ENCODE data around the gene MRPS14. TPM values are rescaled to one million over a fixed set of nuclear protein-coding genes. Genes with fewer than 3 reads are reported as not detected.

MRPS14 gene
- polyA plus RNA-seq, 1 of the 3 experiments (the other 2 are of a cell fraction): 18.2 TPM

DNA sequence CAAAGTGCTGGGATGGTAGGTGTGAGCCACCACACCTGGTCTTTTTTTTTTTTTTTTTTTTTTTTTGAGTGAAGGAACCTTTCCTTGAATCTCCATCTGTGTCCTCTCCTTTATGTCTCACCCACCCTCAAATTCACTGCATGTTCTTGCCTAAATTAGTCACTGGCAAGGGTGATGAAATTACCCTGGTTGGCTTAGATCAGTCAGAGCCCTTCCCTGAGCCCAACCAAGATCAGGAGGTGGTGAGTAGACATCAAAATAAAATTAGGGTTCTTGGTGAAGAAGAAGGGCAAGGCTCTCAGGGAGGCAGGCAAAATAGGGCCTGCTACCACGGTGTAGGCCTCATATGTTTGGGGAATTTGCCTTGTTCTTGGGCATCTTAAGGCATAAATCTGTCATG is 39.1 kb upstream of the MRPS14 start:
- WGBS (ENCODE audit: low lambda C conversion rate): 0% methylated on average over 1 of the region's 1 CpG
- POLR2A ChIA-PET: no interaction called here
- Histone ChIP-seq H3K36me3 (replicated peaks in 1 of 2; ENCODE audit: control insufficient read depth in 1 of 2, insufficient read depth in 2 of 2, low read length in 1 of 2) (no peaks in the 10 kb centered on the region), H3K9ac (no peak overlapping the region), H3K9me2 (no peaks in the 10 kb centered on the region), H3K4me2 (no peak overlapping the region), H2AFZ (ENCODE audit: low read depth) (no peak overlapping the region), H3K4me1 (ENCODE audit: control insufficient read depth in 1 of 2, insufficient read depth in 2 of 2, low read depth in 1 of 2, low read length in 1 of 2) (no peaks in the 10 kb centered on the region), H3K27ac (ENCODE audit: low read depth in 2 of 2, low read length in 1 of 2) (no peak overlapping the region), H4K20me1 (ENCODE audit: insufficient read depth) (no peaks in the 10 kb centered on the region), H3K4me3 (ENCODE audit: low read depth in 2 of 2, low read length in 1 of 2) (no peak overlapping the region), H3F3A (replicated peaks; ENCODE audit: insufficient read depth) (no peaks in the 10 kb centered on the region), H3K27me3 (ENCODE audit: insufficient read depth) (no peaks in the 10 kb centered on the region), H3K79me2 (ENCODE audit: insufficient read depth) (no peaks in the 10 kb centered on the region), H3K9me3 (no peaks in the 10 kb centered on the region)
- CTCF ChIA-PET: interaction anchor here (1.1 kb wide), 1 partner anchor 63 kb away, joined by 3 read pairs; no protein-coding TSS in a partner anchor
- TF ChIP-seq NRF1 (IDR thresholded peaks at IDR 0.05; ENCODE audit: low read depth, low read length) (no peak), NFIC (IDR thresholded peaks at IDR 0.05; ENCODE audit: borderline replicate concordance) (no peak), MEF2A (IDR thresholded peaks at IDR 0.05; ENCODE audit: borderline replicate concordance, low read depth) (no peak), RXRA (IDR thresholded peaks at IDR 0.05; ENCODE audit: borderline replicate concordance, low read depth) (no peak), JUND (IDR thresholded peaks at IDR 0.05) (no peak), TAF1 (IDR thresholded peaks at IDR 0.05; ENCODE audit: borderline replicate concordance, low read depth, low read length) (no peak)
- TF ChIP-seq, protein P1, sequence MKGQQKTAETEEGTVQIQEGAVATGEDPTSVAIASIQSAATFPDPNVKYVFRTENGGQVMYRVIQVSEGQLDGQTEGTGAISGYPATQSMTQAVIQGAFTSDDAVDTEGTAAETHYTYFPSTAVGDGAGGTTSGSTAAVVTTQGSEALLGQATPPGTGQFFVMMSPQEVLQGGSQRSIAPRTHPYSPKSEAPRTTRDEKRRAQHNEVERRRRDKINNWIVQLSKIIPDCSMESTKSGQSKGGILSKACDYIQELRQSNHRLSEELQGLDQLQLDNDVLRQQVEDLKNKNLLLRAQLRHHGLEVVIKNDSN (IDR thresholded peaks at IDR 0.05; ENCODE audit: borderline replicate concordance, low read depth): no peak
- DNase-seq: no peak

- Histone ChIP-seq H3K9me2 (no peaks in the 10 kb centered on the region), H3K27me3 (ENCODE audit: insufficient read depth) (no peaks in the 10 kb centered on the region), H3K36me3 (replicated peaks in 1 of 2; ENCODE audit: control insufficient read depth in 1 of 2, insufficient read depth in 2 of 2, low read length in 1 of 2) (no peaks in the 10 kb centered on the region), H3K9me3 (no peaks in the 10 kb centered on the region), H3K79me2 (ENCODE audit: insufficient read depth) (no peaks in the 10 kb centered on the region), H3F3A (replicated peaks; ENCODE audit: insufficient read depth) (no peaks in the 10 kb centered on the region), H3K4me1 (ENCODE audit: control insufficient read depth in 1 of 2, insufficient read depth in 2 of 2, low read depth in 1 of 2, low read length in 1 of 2) (no peaks in the 10 kb centered on the region), H4K20me1 (ENCODE audit: insufficient read depth) (no peaks in the 10 kb centered on the region), H3K4me2 (no peak overlapping the region), H2AFZ (ENCODE audit: low read depth) (no peak overlapping the region), H3K9ac (no peak overlapping the region), H3K27ac (ENCODE audit: low read depth in 2 of 2, low read length in 1 of 2) (no peak overlapping the region), H3K4me3 (ENCODE audit: low read depth in 2 of 2, low read length in 1 of 2) (no peak overlapping the region; a peak in 1 of 4 replicates)
- DNase-seq: no peak
- 34% methylated on average over 3 of the region's 3 CpGs for WGBS (ENCODE audit: low lambda C conversion rate)
- TF ChIP-seq TCF12 (IDR thresholded peaks at IDR 0.05) (no peak), SIN3A (IDR thresholded peaks at IDR 0.05; ENCODE audit: borderline replicate concordance, low read depth, low read length) (no peak), FOXM1 (IDR thresholded peaks at IDR 0.05; ENCODE audit: low read depth) (no peak), FOXJ3 (CRISPR knock-in tag; IDR thresholded peaks at IDR 0.05) (no peak)
- TF ChIP-seq, protein P2, sequence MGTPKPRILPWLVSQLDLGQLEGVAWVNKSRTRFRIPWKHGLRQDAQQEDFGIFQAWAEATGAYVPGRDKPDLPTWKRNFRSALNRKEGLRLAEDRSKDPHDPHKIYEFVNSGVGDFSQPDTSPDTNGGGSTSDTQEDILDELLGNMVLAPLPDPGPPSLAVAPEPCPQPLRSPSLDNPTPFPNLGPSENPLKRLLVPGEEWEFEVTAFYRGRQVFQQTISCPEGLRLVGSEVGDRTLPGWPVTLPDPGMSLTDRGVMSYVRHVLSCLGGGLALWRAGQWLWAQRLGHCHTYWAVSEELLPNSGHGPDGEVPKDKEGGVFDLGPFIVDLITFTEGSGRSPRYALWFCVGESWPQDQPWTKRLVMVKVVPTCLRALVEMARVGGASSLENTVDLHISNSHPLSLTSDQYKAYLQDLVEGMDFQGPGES (IDR thresholded peaks at IDR 0.05; ENCODE audit: low read depth, low read length): no peak
- TF ChIP-seq, protein P3, sequence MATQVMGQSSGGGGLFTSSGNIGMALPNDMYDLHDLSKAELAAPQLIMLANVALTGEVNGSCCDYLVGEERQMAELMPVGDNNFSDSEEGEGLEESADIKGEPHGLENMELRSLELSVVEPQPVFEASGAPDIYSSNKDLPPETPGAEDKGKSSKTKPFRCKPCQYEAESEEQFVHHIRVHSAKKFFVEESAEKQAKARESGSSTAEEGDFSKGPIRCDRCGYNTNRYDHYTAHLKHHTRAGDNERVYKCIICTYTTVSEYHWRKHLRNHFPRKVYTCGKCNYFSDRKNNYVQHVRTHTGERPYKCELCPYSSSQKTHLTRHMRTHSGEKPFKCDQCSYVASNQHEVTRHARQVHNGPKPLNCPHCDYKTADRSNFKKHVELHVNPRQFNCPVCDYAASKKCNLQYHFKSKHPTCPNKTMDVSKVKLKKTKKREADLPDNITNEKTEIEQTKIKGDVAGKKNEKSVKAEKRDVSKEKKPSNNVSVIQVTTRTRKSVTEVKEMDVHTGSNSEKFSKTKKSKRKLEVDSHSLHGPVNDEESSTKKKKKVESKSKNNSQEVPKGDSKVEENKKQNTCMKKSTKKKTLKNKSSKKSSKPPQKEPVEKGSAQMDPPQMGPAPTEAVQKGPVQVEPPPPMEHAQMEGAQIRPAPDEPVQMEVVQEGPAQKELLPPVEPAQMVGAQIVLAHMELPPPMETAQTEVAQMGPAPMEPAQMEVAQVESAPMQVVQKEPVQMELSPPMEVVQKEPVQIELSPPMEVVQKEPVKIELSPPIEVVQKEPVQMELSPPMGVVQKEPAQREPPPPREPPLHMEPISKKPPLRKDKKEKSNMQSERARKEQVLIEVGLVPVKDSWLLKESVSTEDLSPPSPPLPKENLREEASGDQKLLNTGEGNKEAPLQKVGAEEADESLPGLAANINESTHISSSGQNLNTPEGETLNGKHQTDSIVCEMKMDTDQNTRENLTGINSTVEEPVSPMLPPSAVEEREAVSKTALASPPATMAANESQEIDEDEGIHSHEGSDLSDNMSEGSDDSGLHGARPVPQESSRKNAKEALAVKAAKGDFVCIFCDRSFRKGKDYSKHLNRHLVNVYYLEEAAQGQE (IDR thresholded peaks at IDR 0.05; ENCODE audit: low read depth, low read length): no peak
- ChIA-PET POLR2A (no interaction called here), CTCF (interaction anchor here (0.8 to 2.4 kb wide), 3 partner anchors 22 to 100 kb away, joined by 3 to 11 read pairs (median 4); no protein-coding TSS in a partner anchor)
Observed at GRCh38 chr1:175054736-175055135, 31.5 kb upstream of the MRPS14 start.
